Stimulated activated CD8-positive, alpha-beta memory T cell treated with anti-CD3 and anti-CD28 coated beads, Interleukin-2, amount 100 ng/mL, for 48 hours (primary cell): Measurements from ENCODE around the gene EFCAB8.

Source experiments
- DNase-seq, 2 donors: peaks; one replicate each; pipeline ENCODE4 v3.0.0-alpha.2; 2020; ENCODE audit warnings: low read depth in 2 of 2

EFCAB8 gene

DNA sequence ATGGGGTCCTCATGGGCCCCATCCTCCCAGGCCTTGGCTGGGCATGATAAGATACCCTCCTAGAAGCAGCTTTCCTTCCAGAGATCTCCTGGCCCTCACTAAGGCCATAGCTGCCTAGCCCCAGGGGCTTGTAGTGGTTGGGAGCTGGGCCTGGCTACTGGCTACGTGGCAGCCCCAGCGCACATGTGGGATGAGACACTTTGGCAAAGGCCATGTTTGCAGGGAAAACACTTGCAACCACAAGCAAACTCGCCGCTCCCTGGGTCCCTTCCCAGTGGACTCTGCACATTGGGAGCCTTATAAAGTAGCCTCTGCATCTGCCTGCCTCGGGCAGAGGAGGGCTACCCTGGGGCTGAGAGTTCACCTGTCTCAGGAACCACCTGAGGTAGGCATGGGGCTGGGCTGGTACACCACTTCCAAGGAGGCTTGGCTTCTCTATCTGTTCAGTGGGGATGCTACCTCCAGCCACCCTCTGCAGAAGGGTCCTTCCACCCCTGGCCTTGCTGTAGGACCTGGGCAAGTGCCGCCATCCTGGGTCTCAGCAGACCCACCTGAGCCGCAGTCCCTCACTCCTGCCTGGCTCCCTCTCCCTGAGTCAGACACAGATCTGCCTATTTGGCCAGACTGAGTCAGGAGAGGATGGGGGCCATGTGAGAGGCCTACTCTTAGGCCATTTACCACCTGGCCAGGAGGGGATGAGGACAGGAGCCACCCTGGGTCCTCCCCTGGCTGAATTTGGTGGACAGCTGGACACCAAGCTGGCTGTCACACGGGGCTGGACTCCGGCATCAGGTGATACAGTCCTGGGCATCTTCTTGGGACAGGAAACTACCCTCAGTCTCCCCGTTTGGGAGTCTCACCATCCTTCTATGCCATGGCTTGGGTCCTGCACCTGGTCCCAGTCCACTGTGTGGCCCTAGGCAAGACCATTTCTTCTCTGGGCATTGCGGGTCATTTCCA is 148.9 kb downstream of the EFCAB8 start, which contains the start of gene BPIFB2:
TSS of gene BPIFB2 (plus strand) at position 329 of the 960 bp plus-strand sequence. CDS start 871 bp downstream, outside the sequence.
- no peak for DNase-seq

DNA sequence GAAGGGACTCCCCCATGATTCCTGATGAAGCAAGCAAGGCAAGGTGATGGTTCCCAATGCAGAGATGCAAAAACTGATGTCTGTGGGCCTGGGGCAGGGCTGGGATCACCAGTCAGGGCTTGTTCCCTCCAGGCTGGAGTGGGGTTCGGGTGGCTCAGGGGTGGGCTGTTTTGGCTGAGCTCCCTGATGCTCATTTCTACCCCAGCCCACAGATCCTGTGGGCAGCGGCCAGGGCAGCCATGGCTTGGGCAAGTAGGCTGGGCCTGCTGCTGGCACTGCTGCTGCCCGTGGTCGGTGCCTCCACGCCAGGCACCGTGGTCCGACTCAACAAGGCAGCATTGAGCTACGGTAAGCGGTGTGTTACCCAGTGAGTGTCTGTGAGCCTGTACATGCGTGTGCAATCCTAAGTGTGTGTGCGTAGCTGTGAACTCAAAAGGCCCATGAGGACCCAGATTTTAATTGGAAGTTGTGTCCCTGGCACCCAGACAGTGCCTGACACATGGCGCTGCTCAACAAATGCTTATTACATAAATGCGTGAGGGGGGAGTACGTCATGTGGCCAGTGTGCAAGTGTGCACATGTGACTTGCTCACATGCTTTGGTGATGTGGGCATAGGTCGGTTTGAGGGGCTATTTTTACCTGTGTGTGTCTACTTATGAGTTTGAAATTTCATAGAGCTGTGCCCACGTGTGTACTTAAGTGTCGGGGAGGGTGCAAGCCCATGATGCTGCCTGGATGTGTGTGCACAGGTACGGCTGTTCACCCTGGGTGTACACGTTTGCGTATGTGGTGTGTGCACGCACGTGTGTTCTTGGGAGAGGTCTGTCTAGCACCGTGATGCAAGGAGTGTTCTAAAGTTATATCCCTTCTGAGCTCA is 149.9 kb downstream of the EFCAB8 start:
- DNase-seq = no peak

DNA sequence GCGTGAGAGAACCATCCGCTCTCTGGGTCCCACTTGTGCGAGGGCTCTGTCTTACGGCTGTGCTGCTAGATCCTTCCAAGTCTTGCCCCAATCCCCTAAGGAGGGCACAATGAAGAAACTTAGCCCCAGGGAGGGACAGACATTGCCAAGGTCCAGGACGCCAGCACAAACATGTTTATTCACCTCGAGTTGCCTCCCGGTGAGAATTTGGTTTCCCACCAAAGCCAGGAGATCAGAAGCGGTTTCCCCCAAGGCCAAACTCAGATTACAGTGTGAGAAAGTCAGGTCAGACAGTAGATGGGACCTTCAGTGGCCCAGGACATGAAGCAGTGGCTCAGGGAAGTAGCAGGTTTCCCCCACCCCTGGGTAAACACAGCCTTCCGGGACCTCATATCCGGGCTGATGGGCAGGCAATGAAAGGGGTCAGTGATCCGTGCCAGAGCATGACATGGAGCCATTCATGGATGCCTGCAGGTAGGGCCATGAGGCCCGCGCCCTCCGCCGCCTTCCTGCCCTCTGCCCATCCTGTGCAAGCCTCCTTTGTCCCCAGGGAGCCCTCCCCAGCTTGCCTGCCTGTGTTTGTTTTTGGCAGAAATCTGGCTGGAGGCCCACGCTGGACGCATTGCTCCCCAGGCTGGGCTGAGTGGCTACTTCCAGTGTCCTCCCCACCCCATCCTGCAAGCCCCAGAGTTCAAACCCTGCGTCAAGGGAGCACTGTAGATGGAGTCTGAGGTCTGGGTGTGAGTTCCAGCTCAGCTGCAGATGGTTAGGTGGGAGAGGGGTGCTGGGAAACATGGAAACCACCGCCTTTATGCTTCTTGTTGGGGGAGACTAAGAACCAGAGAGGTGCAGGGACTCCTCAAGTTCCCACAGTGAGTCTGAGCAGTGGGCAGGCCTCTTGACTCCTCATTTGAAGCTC is 150.8 kb downstream of the EFCAB8 start:
- no peak for DNase-seq

GRCh38 chr20:33010133-33010504 is 151.4 kb downstream of the EFCAB8 start:
- DNase-seq = no peak

- DNase-seq = no peak
Observed at GRCh38 chr20:33010674-33011449, 152.1 kb downstream of the EFCAB8 start.
